HG02840 (cell line): Measurements from ENCODE around the gene PLEKHG4B.

Experiments used
- ATAC-seq: cut with Tn5 transposase; IDR thresholded peaks from one replicate; pipeline ENCODE4 v1.9.1; 2021; ENCODE audit warnings: mild to moderate bottlenecking, moderate library complexity, moderate number of reproducible peaks; ENCODE audit not compliant: unreplicated experiment, low FRiP score

The PLEKHG4B gene

GRCh38 chr5:73768-74502 lies 18.0 kb upstream of the PLEKHG4B start:
- ATAC-seq, result no peak

- no peak for ATAC-seq
Observed at GRCh38 chr5:74503-75109, 17.4 kb upstream of the PLEKHG4B start.

- no peak for ATAC-seq
Observed at GRCh38 chr5:75331-76320, 16.3 kb upstream of the PLEKHG4B start.

GRCh38 chr5:76358-77169 lies 15.4 kb upstream of the PLEKHG4B start:
- no peak for ATAC-seq

GRCh38 chr5:77170-77501 lies 14.8 kb upstream of the PLEKHG4B start:
- ATAC-seq, result no peak

GRCh38 chr5:77546-77945 lies 14.4 kb upstream of the PLEKHG4B start:
- no peak for ATAC-seq

- ATAC-seq, result no peak
Observed at GRCh38 chr5:77957-78804, 13.8 kb upstream of the PLEKHG4B start.

GRCh38 chr5:78805-79149 lies 13.2 kb upstream of the PLEKHG4B start:
- ATAC-seq, result no peak

GRCh38 chr5:79263-79662 lies 12.7 kb upstream of the PLEKHG4B start:
- no peak for ATAC-seq

- no peak for ATAC-seq
Observed at GRCh38 chr5:79821-80220, 12.1 kb upstream of the PLEKHG4B start.

- ATAC-seq, result no peak
Observed at GRCh38 chr5:81391-82021, 10.5 kb upstream of the PLEKHG4B start.

GRCh38 chr5:82097-82496 lies 9.9 kb upstream of the PLEKHG4B start:
- ATAC-seq, result no peak

GRCh38 chr5:82570-82969 lies 9.4 kb upstream of the PLEKHG4B start:
- ATAC-seq, result no peak

- no peak for ATAC-seq
Observed at GRCh38 chr5:83029-83428, 8.9 kb upstream of the PLEKHG4B start.

GRCh38 chr5:85334-85995 lies 6.5 kb upstream of the PLEKHG4B start:
- ATAC-seq, result no peak

GRCh38 chr5:89337-90286 lies 2.4 kb upstream of the PLEKHG4B start:
- no peak for ATAC-seq
